Psoas muscle (tissue), 8 donors: ENCODE data around the gene TNIP1. TPM values are rescaled to one million over a fixed set of nuclear protein-coding genes. Genes with fewer than 3 reads are reported as not detected.

ENCODE experiments used
- ATAC-seq, 4 donors: fragments of 200-7000 bp; cut with Tn5 transposase; one replicate each; pipeline ENCODE4 v1.9.1; 2020; ENCODE audit warnings: moderate library complexity in 3 of 4, mild to moderate bottlenecking in 2 of 4
- DNase-seq, 2 donors: peaks; one replicate each; pipeline ENCODE4 v3.0.0-alpha.2; 2020
- H3K27ac ChIP-seq: fragments of 200-600 bp; one replicate; pipeline ENCODE4 v1.8.0; 2022
- H3K27me3 ChIP-seq, 3 donors: fragments of 200-600 bp in 1 of 3; one replicate each; pipeline versions ENCODE4 v1.6.1 to v1.8.0; 2013 to 2022; ENCODE audit warnings: low read length in 2 of 3, mild to moderate bottlenecking in 2 of 3, moderate library complexity in 1 of 3; ENCODE audit not compliant: insufficient read depth in 3 of 3
- H3K36me3 ChIP-seq, 2 donors: fragments of 200-600 bp in 1 of 2; one replicate each; pipeline versions ENCODE4 v1.6.1 to v1.8.0; 2013 to 2022; ENCODE audit warnings: low read depth in 1 of 2, mild to moderate bottlenecking in 1 of 2, moderate library complexity in 1 of 2; ENCODE audit not compliant: insufficient read depth in 1 of 2
- H3K4me1 ChIP-seq: fragments of 200-600 bp; one replicate; pipeline ENCODE4 v1.8.0; 2022
- H3K4me3 ChIP-seq: fragments of 200-600 bp; one replicate; pipeline ENCODE4 v1.8.0; 2022; ENCODE audit warnings: mild to moderate bottlenecking
- H3K9me3 ChIP-seq: fragments of 200-600 bp; one replicate; pipeline ENCODE4 v1.8.0; 2022
- WGBS, 3 donors: extraction: QIAGEN DNeasy Blood & Tissue Kit; methylation state at CpG; one replicate each; pipeline versions ENCODE4 v1.1.6 to v1.1.7; 2013; 5-methylcytosine and 5-hydroxymethylcytosine counted together
- intact Hi-C, 2 donors: fragments of 100-400 bp; cut with DNase I; formaldehyde crosslinking; loops; one replicate each; pipeline versions ENCODE4 v1.11.0 to v1.14.2; 2022
- polyA plus RNA-seq, 3 donors: library from polyadenylated mRNA; stranded (reverse); fragments of 200-250 nt; gene quantifications; one replicate each; pipeline ENCODE4 v1.2.3, GENCODE V29; 2013
- total RNA-seq, 4 donors: library from RNA; stranded (reverse); fragmentation: NEBNext Ultra II Directional in 2 of 4; extraction: Animal tissue kit (Norgen Biotek cat#: 25700) in 2 of 4; gene quantifications; one replicate each; pipeline versions ENCODE4 v1.2.1 to v1.2.4, GENCODE V29; 2021 to 2023
- TF ChIP-seq, protein P1 (sequence below): fragments of 200-600 bp; IDR thresholded peaks from one replicate; pipeline ENCODE4 v1.8.0; 2022; ENCODE audit warnings: antibody characterized with exemption
- donor health status: healthy with polysubstance abuse.
- donor health status: DM: no; HTN: no; CAD: no; lungs with moderate emphysema.
- donor health status: Bipolar disorder and iron deficiency.
- donor health status: healthy.
- donor health status: DM: yes; HTN: yes; CAD: no.
- donor health status: DM: no; HTN: no; CAD: no.
- donor health status: DM: no; HTN: no; CAD: no.
- donor health status: DM: yes; HTN: yes; CAD: no.

The TNIP1 gene
- total and polyA plus RNA-seq, 7 donors = 55.5 to 218 (median 141) TPM

DNA sequence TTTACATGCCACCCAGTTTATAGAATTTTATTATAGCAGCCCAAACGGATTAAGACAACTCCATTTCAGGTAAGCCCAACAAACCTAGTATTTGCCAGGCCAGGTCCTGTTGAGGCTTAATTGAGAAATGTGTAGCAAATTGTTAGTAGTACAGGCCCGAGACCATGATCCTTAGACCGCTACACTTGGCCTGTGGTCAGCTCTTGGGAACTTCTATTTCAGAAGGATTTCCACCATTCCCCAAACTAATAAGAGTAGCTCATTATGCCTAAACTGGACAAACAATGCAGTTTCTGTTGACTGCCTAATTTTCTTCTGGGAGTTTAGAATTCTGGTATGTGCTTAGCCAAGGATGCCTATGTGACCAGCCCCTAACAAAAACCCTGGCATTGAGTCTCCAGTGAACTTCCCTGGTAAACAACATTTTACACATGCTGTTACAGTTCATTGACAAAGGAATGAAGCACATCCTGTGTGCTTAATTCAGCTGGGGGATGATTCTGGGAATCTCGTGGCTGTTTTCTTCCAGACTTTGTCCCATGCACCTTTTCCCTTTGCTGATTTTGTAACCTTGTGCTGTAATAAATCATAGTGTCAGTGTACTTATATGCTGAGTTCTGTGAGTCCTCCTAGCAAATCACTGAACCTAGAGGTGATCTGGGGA is 66.0 kb downstream of the TNIP1 start:
- TF ChIP-seq, protein P1, sequence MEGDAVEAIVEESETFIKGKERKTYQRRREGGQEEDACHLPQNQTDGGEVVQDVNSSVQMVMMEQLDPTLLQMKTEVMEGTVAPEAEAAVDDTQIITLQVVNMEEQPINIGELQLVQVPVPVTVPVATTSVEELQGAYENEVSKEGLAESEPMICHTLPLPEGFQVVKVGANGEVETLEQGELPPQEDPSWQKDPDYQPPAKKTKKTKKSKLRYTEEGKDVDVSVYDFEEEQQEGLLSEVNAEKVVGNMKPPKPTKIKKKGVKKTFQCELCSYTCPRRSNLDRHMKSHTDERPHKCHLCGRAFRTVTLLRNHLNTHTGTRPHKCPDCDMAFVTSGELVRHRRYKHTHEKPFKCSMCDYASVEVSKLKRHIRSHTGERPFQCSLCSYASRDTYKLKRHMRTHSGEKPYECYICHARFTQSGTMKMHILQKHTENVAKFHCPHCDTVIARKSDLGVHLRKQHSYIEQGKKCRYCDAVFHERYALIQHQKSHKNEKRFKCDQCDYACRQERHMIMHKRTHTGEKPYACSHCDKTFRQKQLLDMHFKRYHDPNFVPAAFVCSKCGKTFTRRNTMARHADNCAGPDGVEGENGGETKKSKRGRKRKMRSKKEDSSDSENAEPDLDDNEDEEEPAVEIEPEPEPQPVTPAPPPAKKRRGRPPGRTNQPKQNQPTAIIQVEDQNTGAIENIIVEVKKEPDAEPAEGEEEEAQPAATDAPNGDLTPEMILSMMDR = no peak
- 65 to 71% (median 66%) methylated on average over 4 of the region's 4 CpGs for WGBS, 3 donors
- DNase-seq (no peak), ATAC-seq (peak in 3 of 4 donors; percentile 5 to 56 (median 33))
- Histone ChIP-seq H3K27me3 (no peaks in the 10 kb centered on the region), H3K4me3 (no peak overlapping the region), H3K36me3 (no peaks in the 10 kb centered on the region), H3K4me1 (peaks cover 4% of the 10 kb centered on the region), H3K9me3 (no peaks in the 10 kb centered on the region), H3K27ac (peak overlapping the region; percentile 46)
- intact Hi-C loops = no loop called here

DNA sequence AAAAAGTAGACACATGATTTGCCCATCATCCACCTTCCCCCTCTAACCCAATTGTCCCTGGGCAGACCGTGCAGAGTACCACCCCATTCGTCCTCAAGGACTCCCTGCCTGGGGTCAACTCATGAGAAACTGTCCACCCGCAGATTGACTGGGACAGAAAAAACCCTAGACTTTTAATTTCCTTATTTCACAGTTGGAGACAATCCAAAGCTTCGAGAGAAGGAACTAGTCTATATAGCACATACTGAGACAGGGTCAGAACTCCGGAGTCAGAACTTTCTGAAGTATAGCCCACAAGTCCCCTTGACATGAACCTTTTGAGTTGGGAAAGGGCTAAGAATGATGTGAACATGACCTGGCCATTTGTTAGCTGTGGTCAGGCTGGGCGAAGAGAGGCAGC is 68.0 kb downstream of the TNIP1 start:
- TF ChIP-seq, protein P1 = no peak
- no peak overlapping the region for H3K4me3 ChIP-seq
- peaks cover under 1% of the 10 kb centered on the region for H3K4me1 ChIP-seq
- WGBS, 3 donors = 74 to 87% (median 84%) methylated on average over 6 of the region's 6 CpGs
- intact Hi-C loops = no loop called here
- no peak for DNase-seq
- ATAC-seq = no peak
- no peak overlapping the region for H3K27ac ChIP-seq
- no peaks in the 10 kb centered on the region for H3K36me3 ChIP-seq
- H3K27me3 ChIP-seq = no peaks in the 10 kb centered on the region
- no peaks in the 10 kb centered on the region for H3K9me3 ChIP-seq

DNA sequence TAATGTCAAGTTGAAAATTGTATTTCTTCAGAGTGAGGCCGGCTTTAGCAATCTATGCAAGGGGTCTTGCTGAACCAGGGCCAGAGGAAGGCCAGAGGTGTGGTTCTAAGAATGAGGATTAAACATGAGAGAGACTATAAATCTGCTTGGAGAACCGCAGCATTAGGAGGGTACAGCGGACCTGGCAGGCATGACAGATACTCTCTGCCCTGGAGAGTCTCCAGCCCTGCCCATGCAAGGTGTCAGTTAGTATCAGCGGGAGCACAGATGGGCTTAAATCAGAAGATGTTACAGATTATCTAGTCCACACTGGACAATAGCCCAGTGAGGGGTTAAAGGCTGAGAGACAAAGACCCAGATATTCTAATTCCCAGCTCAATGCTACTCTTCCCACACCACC is 71.9 kb downstream of the TNIP1 start:
- H3K4me3 ChIP-seq = no peak overlapping the region
- intact Hi-C loops = no loop called here
- no peak overlapping the region for H3K27ac ChIP-seq
- H3K9me3 ChIP-seq = no peaks in the 10 kb centered on the region
- 78 to 92% (median 90%) methylated on average over 4 of the region's 4 CpGs for WGBS, 3 donors
- DNase-seq (no peak), ATAC-seq (no peak)
- H3K4me1 ChIP-seq = peaks cover 32% of the 10 kb centered on the region
- TF ChIP-seq, protein P1 = no peak
- no peaks in the 10 kb centered on the region for H3K36me3 ChIP-seq
- H3K27me3 ChIP-seq = no peaks in the 10 kb centered on the region

DNA sequence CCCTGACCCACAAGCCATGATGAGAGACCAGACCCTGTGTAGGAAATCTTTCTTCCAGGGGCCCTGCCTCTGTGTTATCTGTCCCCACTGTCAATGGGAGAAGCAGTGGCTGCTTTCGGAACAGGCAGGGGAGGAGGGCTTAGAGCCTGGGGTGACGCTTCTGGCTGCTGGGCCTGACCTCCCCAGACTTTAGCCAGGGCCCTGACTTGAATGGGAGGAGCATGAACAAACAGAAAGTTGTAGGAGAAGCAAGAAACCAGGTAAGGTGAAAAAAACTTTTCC is 72.7 kb downstream of the TNIP1 start:
- WGBS, 3 donors = 34 to 87% (median 59%) methylated on average over 2 of the region's 2 CpGs
- no peaks in the 10 kb centered on the region for H3K36me3 ChIP-seq

More for the DNA sequence above, 72.7 kb downstream of the TNIP1 start:
- H3K27ac ChIP-seq = no peak overlapping the region
- TF ChIP-seq, protein P1 = no peak
- intact Hi-C loops = no loop called here
- H3K4me1 ChIP-seq = peaks cover 32% of the 10 kb centered on the region
- ATAC-seq = no peak
- no peaks in the 10 kb centered on the region for H3K27me3 ChIP-seq
- no peak for DNase-seq
- no peaks in the 10 kb centered on the region for H3K9me3 ChIP-seq
- no peak overlapping the region for H3K4me3 ChIP-seq
